Lung (tissue), 12 donors: ENCODE results near the gene ARF6. TPM values are rescaled to one million over a fixed set of nuclear protein-coding genes. Genes with fewer than 3 reads are reported as not detected.

Experiments used
- ATAC-seq: fragments of 200-7000 bp; cut with Tn5 transposase; one replicate; pipeline ENCODE4 v1.9.1; 2020; ENCODE audit warnings: moderate number of reproducible peaks; ENCODE audit not compliant: insufficient read depth, low FRiP score
- DNase-seq, 3 donors: peaks; one replicate each; pipeline ENCODE4 v3.0.0-alpha.2; 2013 to 2017
- H3K27ac ChIP-seq, 2 donors: one replicate each; pipeline ENCODE4 v1.5.1; 2013; ENCODE audit warnings: mild to moderate bottlenecking in 2 of 2, moderate library complexity in 2 of 2, control low read depth in 1 of 2, inconsistent platforms in 1 of 2, low read depth in 1 of 2, low read length in 1 of 2
- H3K27me3 ChIP-seq, 3 donors: one replicate each; pipeline ENCODE4 v1.5.1; 2013; ENCODE audit warnings: low read length in 2 of 3; ENCODE audit not compliant: control insufficient read depth in 3 of 3, insufficient read depth in 3 of 3
- H3K36me3 ChIP-seq, 4 donors: one replicate each; pipeline ENCODE4 v1.5.1; 2013; ENCODE audit warnings: low read length in 4 of 4, mild to moderate bottlenecking in 1 of 4, moderate library complexity in 1 of 4; ENCODE audit not compliant: control insufficient read depth in 4 of 4, insufficient read depth in 4 of 4
- H3K4me1 ChIP-seq, 5 donors: one replicate each; pipeline ENCODE4 v1.5.1; 2013; ENCODE audit warnings: low read length in 5 of 5, mild to moderate bottlenecking in 2 of 5, moderate library complexity in 1 of 5; ENCODE audit not compliant: control insufficient read depth in 5 of 5, insufficient read depth in 5 of 5
- H3K4me3 ChIP-seq: one replicate; pipeline ENCODE4 v1.5.1; 2013; ENCODE audit warnings: mild to moderate bottlenecking, control low read depth, moderate library complexity
- H3K9ac ChIP-seq, 2 donors: one replicate each; pipeline ENCODE4 v1.5.1; 2013; ENCODE audit warnings: low read length in 2 of 2, control low read depth in 1 of 2; ENCODE audit not compliant: insufficient read depth in 1 of 2
- H3K9me3 ChIP-seq, 4 donors: one replicate each; pipeline ENCODE4 v1.5.1; 2013; ENCODE audit warnings: low read length in 3 of 4, mild to moderate bottlenecking in 1 of 4, moderate library complexity in 1 of 4; ENCODE audit not compliant: control insufficient read depth in 4 of 4, insufficient read depth in 3 of 4
- CTCF ChIP-seq: IDR thresholded peaks from 2 replicates; pipeline ENCODE4 v1.5.1; 2012; ENCODE audit warnings: mild to moderate bottlenecking; ENCODE audit errors: control extremely low read depth, extremely low read depth
- WGBS, 2 donors: extraction: QIAGEN DNeasy Blood & Tissue Kit; methylation state at CpG; one replicate each; pipeline ENCODE4 v1.1.7; 2013; 5-methylcytosine and 5-hydroxymethylcytosine counted together
- polyA plus RNA-seq, 2 donors: library from polyadenylated mRNA; stranded (reverse); fragments of 200-250 nt; gene quantifications; one replicate each; pipeline ENCODE4 v1.2.1, GENCODE V29; 2013
- total RNA-seq, 2 donors: library from RNA; depleted of rRNA in 1 of 2; stranded (reverse); fragments of >200 nt in 1 of 2; gene quantifications; one replicate each; pipeline ENCODE4 v1.2.1, GENCODE V29; 2014 to 2021
- donor health status: control.
- donor health status: control.
- donor health status: Bipolar disorder and iron deficiency.
- donor health status: healthy.
- donor health status: DM: yes; HTN: yes; CAD: no.

ARF6 gene
- total and polyA plus RNA-seq, 4 donors, result 25.4 to 58.9 (median 46.6) TPM

- Histone ChIP-seq H3K36me3 (no peaks in the 10 kb centered on the region), H3K9ac (no peak overlapping the region), H3K9me3 (no peaks in the 10 kb centered on the region), H3K4me1 (peaks cover 0 to 6% (median 0%) of the 10 kb centered on the region in 5 donors), H3K27me3 (no peaks in the 10 kb centered on the region), H3K4me3 (no peak overlapping the region), H3K27ac (no peak overlapping the region)
- no peak for ATAC-seq
- 98% methylated on average over 4 of the region's 4 CpGs for WGBS, 2 donors
- TF ChIP-seq CTCF, result no peak
- no peak for DNase-seq
Measured at GRCh38 chr14:49909016-49909415, 16.1 kb downstream of the ARF6 start.

- H3K9ac ChIP-seq, result no peak overlapping the region
- no peaks in the 10 kb centered on the region for H3K9me3 ChIP-seq
- H3K27ac ChIP-seq, result no peak overlapping the region
- TF ChIP-seq CTCF, result no peak
- H3K27me3 ChIP-seq, result no peaks in the 10 kb centered on the region
- H3K4me1 ChIP-seq, result no peaks in the 10 kb centered on the region
- DNase-seq (no peak), ATAC-seq (no peak)
- H3K4me3 ChIP-seq, result no peak overlapping the region
- H3K36me3 ChIP-seq, result no peaks in the 10 kb centered on the region
Measured at GRCh38 chr14:49915085-49915484, 22.2 kb downstream of the ARF6 start.

GRCh38 chr14:49918706-49919105 lies 25.8 kb downstream of the ARF6 start:
- ATAC-seq (no peak), DNase-seq (no peak)
- H3K9ac ChIP-seq, result no peak overlapping the region
- no peaks in the 10 kb centered on the region for H3K27me3 ChIP-seq
- H3K9me3 ChIP-seq, result no peaks in the 10 kb centered on the region
- H3K27ac ChIP-seq, result no peak overlapping the region
- TF ChIP-seq CTCF, result no peak
- 95 to 99% methylated on average over 2 of the region's 2 CpGs for WGBS, 2 donors
- H3K4me3 ChIP-seq, result no peak overlapping the region
- H3K4me1 ChIP-seq, result no peaks in the 10 kb centered on the region
- H3K36me3 ChIP-seq, result no peaks in the 10 kb centered on the region

GRCh38 chr14:49919825-49920659 lies 27.2 kb downstream of the ARF6 start:
- H3K36me3 ChIP-seq, result no peaks in the 10 kb centered on the region
- H3K27ac ChIP-seq, result no peak overlapping the region
- no peak overlapping the region for H3K4me3 ChIP-seq
- ATAC-seq, result no peak
- H3K27me3 ChIP-seq, result no peaks in the 10 kb centered on the region
- H3K9me3 ChIP-seq, result no peaks in the 10 kb centered on the region
- no peak overlapping the region for H3K9ac ChIP-seq
- no peak for DNase-seq
- WGBS, 2 donors, result 86 to 93% methylated on average over 3 of the region's 3 CpGs
- no peaks in the 10 kb centered on the region for H3K4me1 ChIP-seq
- TF ChIP-seq CTCF, result no peak
